Left hindlimb (tissue), 1 donor: ENCODE results near the gene LTBP4.
"Not testable (repeated sequence)": the region's sequence is repeated elsewhere in the genome, so short reads cannot be mapped to it uniquely, and the experiment has no call there.

Experiments used
- DNase-seq: peaks from one replicate; pipeline ENCODE4 v3.0.0-alpha.2; 2018

Gene LTBP4

GRCh38 chr19:40601134-40601974 is at the start of gene LTBP4:
LTBP4 (plus strand) TSS chr19:40601369; CDS start chr19:40601388, 19 bp downstream.
- DNase-seq, result peak; percentile 75

GRCh38 chr19:40552848-40553247 is 48.3 kb upstream of the LTBP4 start:
- DNase-seq, result no peak

- DNase-seq, result no peak
These were observed 47.0 kb upstream of the LTBP4 start for GRCh38 chr19:40553885-40554857.

GRCh38 chr19:40555978-40556689 is 45.0 kb upstream of the LTBP4 start:
- no peak for DNase-seq

- DNase-seq, result no peak
These were observed 44.1 kb upstream of the LTBP4 start for GRCh38 chr19:40556953-40557530.

GRCh38 chr19:40559394-40559793 is 41.8 kb upstream of the LTBP4 start:
- DNase-seq, result no peak

GRCh38 chr19:40560092-40560507 is 41.1 kb upstream of the LTBP4 start:
- no peak for DNase-seq

GRCh38 chr19:40561947-40562346 is 39.2 kb upstream of the LTBP4 start:
- DNase-seq, result no peak

GRCh38 chr19:40564535-40564934 is 36.6 kb upstream of the LTBP4 start:
- DNase-seq, result not testable (repeated sequence)

GRCh38 chr19:40565355-40565754 is 35.8 kb upstream of the LTBP4 start:
- no peak for DNase-seq

GRCh38 chr19:40565910-40566495 is 35.2 kb upstream of the LTBP4 start:
- no peak for DNase-seq

GRCh38 chr19:40567040-40567749 is 34.0 kb upstream of the LTBP4 start:
- no peak for DNase-seq

- DNase-seq, result no peak
These were observed 33.2 kb upstream of the LTBP4 start for GRCh38 chr19:40567750-40568494.

GRCh38 chr19:40570313-40571004 is 30.7 kb upstream of the LTBP4 start:
- DNase-seq, result peak; percentile 94

- no peak for DNase-seq
These were observed 30.2 kb upstream of the LTBP4 start for GRCh38 chr19:40571005-40571318.

GRCh38 chr19:40571831-40572495 is 29.2 kb upstream of the LTBP4 start:
- DNase-seq, result no peak

- no peak for DNase-seq
These were observed 25.8 kb upstream of the LTBP4 start for GRCh38 chr19:40575326-40575725.

- DNase-seq, result no peak
These were observed 25.0 kb upstream of the LTBP4 start for GRCh38 chr19:40576151-40576584.
